GM10266 (cell line): ENCODE data around the gene LINC00632.
A peak's percentile ranks its signal among the peaks of the same experiment; 100 is the strongest.
"Not testable (repeated sequence)": the region's sequence is repeated elsewhere in the genome, so short reads cannot be mapped to it uniquely, and the experiment has no call there.

Source experiments
- DNase-seq: peaks from one replicate; pipeline ENCODE4 v3.0.0; 2012; ENCODE audit errors: extremely low spot score
- TF ChIP-seq, protein P1 (sequence below): IDR thresholded peaks from 2 replicates; pipeline ENCODE4 v1.5.1; 2012; ENCODE audit warnings: mild to moderate bottlenecking, low read depth; ENCODE audit not compliant: control insufficient read depth, insufficient read depth; ENCODE audit errors: missing control alignments

Gene LINC00632

DNA sequence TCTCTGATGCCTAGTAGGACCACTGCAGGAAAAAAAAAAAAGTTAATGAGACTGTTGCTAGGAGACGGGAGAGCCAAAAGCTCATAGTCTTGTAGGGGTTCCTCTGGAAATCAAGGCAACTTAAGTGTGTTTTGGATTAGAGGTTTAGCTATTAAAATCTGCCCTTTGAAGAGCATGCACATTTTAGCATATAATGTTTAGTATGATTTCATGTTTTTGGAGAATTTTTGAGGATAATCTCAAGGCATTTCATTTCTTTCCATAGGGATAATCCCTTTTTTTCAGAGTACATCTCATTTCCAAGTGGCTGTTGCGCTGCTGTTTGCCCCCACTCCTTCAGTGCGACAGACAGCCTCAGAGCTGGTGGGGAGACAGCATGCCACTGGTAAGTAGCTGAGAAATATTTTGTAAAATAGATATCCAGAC is at the start of gene LINC00632:
TSS of gene LINC00632 (plus strand) at position 339 of the 426 bp plus-strand sequence.
- TF ChIP-seq, protein P1, sequence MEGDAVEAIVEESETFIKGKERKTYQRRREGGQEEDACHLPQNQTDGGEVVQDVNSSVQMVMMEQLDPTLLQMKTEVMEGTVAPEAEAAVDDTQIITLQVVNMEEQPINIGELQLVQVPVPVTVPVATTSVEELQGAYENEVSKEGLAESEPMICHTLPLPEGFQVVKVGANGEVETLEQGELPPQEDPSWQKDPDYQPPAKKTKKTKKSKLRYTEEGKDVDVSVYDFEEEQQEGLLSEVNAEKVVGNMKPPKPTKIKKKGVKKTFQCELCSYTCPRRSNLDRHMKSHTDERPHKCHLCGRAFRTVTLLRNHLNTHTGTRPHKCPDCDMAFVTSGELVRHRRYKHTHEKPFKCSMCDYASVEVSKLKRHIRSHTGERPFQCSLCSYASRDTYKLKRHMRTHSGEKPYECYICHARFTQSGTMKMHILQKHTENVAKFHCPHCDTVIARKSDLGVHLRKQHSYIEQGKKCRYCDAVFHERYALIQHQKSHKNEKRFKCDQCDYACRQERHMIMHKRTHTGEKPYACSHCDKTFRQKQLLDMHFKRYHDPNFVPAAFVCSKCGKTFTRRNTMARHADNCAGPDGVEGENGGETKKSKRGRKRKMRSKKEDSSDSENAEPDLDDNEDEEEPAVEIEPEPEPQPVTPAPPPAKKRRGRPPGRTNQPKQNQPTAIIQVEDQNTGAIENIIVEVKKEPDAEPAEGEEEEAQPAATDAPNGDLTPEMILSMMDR = no peak
- no peak for DNase-seq

GRCh38 chrX:140661643-140662042 is 47.9 kb upstream of the LINC00632 start:
- TF ChIP-seq, protein P1 = no peak
- no peak for DNase-seq

GRCh38 chrX:140664939-140665338 is 44.6 kb upstream of the LINC00632 start:
- no peak for DNase-seq
- TF ChIP-seq, protein P1 = no peak

- DNase-seq = no peak
- TF ChIP-seq, protein P1 = no peak
These were observed 36.5 kb upstream of the LINC00632 start for GRCh38 chrX:140672840-140673731.

DNA sequence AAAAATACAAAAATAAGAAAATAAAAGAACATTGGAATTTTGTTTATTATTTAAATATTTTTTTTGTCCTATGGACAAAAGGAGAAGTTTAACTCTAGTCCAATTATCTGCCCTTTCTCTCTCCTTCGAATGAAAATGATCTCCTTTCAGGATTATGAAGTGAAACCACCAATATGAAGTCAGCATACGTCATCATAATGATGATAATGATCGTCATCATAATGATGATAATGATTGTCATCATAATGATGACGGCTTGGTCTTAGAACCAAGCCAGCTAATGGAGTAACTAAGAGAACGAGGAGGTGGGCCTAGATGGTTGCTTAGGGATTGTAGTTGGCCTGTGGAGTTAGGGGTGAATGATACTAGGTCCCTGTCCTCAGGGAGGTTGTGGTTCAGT is 21.9 kb upstream of the LINC00632 start:
- no peak for DNase-seq
- TF ChIP-seq, protein P1 = no peak

DNA sequence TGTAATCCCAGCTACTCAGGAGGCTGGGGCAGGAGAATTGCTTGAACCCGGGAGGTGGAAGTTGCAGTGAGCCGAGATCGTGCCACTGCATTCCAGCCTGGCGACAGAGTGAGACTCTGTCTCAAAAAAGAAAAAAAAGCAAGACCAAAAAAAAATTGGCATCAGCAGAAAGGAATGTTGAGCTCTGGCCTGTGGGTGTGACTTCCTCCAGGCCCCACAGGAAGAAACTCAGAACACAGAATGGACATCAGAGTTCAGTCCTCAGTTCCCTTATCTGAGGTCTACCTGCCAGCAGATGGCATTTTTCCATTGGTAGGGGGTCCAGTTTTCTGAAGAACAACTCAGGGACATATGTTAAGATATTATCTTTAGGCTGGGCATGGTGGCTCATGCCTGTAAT is 18.0 kb upstream of the LINC00632 start:
- DNase-seq = not testable (repeated sequence)

GRCh38 chrX:140697618-140698017 is 11.9 kb upstream of the LINC00632 start:
- DNase-seq = no peak
- TF ChIP-seq, protein P1 = no peak

DNA sequence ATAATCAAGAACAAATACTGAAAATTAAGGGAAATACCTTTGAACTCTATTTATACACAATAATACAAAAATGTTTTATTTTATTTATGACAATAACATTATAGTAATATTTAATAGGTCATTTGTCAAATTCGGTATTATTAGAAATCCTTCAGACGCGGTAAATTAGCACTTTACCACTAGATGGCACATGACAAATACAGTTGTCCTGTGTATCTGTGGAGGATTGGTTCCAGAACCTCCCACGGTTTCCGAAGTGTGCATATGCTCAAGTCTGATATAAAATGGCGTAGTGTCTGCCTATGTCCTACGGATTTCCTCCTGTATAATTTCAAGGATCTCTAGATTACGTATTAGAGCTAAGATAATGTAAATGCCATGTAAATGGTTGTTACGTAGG is 8.1 kb upstream of the LINC00632 start:
- TF ChIP-seq, protein P1 = peak; percentile 8
- DNase-seq = peak; percentile 2
